KBM-7 (cell line): ENCODE data around the gene GALNS.

Experiments used
- DNase-seq: peaks from one replicate; pipeline ENCODE4 v3.0.0-alpha.2; 2015
- in situ Hi-C: fragments of 300-500 bp; cut with MboI; formaldehyde crosslinking; loops from 2 replicates; pipeline ENCODE4 v1.14.3; 2020; ENCODE audit warnings: low sequenced_read_pairs, low pct_unique_long_range_greater_than_20kb, mixed read lengths

The GALNS gene

GRCh38 chr16:88766975-88767374, 89.8 kb downstream of the GALNS start:
- in situ Hi-C loops = no loop called here

GRCh38 chr16:88764913-88765349, 91.8 kb downstream of the GALNS start:
- no peak for DNase-seq
- in situ Hi-C loops = no loop called here

More at GRCh38 chr16:88766975-88767374, 89.8 kb downstream of the GALNS start:
- DNase-seq = no peak

- no peak for DNase-seq
- in situ Hi-C loops = no loop called here
These were observed 92.7 kb downstream of the GALNS start for GRCh38 chr16:88764080-88764479.
